Activated T-cell treated with anti-CD3 and anti-CD28 coated beads for 1 hour (primary cell): ENCODE data around the gene CCDC141.

Source experiments
- DNase-seq: peaks from one replicate; pipeline ENCODE4 v3.0.0-alpha.2; 2020; ENCODE audit warnings: low read depth

CCDC141 gene

DNA sequence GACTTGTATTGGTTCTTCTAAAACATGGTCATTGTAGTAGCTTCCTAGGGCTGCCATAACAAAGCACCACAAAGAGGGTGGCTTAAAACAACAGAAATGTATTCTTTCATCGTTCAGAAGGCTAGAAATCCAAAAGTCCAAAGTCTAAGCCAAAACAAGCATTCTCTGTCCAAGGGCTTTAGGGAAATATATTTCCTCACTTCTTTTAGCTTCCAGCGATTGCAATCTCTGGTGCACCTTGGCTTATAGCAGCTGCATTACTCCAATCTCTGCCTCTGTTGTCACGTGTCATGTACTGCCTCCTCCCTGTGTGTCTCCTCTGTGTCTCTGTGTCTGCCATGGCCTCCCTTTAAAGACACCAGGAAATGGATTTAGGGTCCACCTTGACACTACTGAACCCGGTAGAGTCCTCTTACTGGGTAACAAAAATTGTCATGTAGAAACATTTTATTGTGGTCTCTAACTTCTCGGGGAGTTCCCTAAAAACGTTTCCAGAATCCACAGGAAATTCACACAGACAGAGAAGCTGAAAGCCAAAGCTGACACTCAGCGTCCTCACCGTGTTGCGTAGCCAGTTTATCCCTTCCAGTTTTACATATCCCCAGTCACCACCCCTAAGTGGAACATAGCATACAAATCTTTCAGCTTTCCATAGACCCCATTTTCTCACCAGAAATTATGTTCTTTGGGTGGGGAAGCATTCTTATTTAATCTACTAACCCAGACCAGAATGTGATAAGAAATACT is 222.0 kb downstream of the CCDC141 start:
- no peak for DNase-seq

DNA sequence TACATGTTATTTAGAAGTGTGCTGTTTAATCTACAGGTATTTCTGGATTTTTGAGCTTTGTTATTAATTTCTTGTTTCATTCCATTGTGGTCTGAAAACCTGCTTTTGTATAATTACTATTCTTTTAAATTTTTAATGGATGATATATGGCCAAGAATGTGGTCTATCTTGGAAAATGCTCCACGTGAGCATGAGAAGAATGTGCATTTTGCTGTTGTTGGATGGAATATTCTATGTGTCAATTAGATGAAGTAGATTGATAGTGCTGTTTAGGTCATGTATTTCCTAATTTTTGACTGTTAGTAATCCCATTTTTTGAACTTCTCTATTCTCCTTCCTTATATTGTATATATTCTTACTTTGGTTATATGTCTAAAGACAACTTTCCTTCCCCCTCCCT is 222.8 kb downstream of the CCDC141 start:
- no peak for DNase-seq

DNA sequence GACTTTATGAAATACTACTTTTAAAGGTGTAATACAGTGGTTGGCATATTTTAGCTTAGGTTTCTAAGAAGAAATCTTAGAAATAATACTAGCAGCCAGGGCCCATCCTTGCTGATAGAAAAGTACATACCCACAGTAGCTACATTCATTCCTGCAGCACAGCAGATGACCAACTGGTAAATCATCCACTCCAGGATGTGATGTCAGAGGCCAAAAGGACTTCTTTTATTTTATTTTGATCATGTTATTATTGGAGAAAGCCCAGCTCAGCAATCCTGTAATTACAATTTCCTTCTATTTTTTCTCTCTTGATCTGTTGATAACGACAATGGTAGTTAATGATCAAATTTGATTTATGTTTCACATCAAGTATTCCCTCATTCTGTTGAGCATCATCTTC is 224.8 kb downstream of the CCDC141 start:
- no peak for DNase-seq

DNA sequence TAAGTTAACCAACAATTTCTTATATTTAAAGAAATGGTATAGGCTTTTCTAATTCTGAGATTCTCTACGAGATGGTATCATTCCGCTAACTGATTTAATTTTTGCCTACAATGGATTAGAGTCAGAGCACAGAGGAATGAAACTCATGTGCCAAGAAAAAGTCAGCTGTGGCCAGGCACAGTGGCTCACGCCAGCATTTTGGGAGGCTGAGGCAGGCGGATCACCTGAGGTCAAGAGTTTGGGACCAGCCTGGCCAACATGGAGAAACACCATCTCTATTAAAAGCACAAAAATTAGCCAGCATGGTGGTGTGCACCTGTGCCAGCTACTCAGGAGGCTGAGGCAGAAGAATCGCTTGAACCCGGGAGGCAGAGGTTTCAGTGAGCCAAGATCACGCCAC is 225.8 kb downstream of the CCDC141 start:
- DNase-seq = no peak

DNA sequence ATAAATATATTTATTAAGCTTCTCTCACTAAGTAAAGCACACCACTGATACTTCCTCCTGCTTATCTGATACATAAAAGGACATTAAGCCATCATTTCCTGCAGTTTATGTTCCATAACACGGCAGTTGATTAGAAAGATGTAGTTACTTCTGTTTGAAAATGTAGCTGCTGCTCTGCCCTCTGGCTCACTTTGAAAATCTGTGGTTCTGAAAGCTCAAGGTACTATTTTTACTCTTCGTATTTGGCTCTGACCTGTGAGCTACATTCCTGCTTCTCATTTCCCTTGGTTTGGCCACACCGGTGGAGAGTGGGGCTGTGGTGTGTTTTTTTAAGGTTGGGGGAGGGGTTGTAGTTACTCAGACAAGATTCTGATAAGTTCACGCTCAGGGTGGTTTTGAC is 229.9 kb downstream of the CCDC141 start:
- no peak for DNase-seq

DNA sequence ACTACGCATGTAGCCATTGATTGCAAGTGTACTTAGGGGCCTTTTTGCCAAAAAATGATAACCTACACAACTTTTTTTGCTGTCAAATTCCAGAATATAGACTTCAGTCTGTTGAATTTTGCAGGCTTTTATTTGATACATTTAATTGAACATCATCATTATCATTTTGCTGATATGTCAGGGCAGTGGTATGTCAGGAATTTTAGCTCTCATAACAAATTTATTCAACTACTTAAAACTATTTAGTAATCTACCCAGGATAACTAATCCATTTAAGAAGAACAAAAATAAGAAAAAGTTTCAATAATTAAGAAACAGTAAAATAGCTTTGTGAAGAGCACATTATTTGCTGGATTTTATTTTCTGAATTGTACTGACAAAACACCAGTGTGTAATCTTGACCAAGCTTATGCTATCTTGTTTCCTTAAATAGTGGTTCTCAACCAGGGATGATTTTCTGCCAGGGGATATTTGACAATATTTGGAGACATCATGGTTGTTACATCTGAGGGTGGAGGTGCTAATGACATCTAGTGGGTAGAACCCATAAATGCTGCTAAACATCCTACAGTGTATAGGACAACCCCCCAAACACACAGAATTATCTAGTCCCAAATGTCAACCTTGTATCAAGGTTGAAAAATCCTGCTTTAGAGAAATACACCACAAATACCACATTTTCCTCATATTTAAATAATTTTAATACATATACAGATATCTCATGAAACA is 230.6 kb downstream of the CCDC141 start:
- no peak for DNase-seq

DNA sequence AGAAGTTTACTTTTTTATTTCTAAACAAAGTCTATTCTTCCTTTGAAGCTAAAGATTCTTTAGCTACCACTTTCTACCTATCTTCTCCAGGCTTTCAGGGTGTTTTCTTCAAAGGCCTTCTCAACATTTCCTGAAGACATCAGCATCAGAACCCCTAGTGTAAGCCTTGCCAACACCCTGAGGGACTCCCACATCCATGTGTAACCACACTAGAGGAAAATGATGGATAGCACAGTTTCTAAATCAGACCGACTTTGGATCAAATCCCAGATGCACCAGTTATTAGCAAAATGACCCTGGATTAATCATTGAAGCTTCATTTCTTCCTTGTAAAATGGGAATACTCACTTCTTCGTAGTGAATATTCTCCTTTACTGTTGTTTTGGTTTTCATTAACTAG is 238.0 kb downstream of the CCDC141 start:
- DNase-seq = no peak

DNA sequence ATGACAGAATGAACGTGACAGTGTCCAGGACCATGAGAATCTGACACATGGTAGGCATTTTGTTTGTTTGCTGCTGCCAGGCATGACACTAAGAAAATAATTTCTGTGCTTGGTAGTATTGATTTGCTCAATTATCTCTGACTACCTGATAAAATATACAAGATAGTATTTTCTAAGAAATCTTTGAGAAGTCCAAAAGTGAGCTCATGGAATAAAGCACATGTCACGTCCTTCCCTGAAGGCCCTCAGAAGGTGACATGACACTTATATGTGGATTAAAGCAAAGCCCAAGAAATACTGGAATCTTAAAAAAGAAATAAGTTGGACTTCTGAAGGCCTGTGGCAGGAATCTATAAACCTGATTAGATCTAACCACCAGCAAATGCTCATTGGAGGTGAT is 238.9 kb downstream of the CCDC141 start:
- DNase-seq = no peak

DNA sequence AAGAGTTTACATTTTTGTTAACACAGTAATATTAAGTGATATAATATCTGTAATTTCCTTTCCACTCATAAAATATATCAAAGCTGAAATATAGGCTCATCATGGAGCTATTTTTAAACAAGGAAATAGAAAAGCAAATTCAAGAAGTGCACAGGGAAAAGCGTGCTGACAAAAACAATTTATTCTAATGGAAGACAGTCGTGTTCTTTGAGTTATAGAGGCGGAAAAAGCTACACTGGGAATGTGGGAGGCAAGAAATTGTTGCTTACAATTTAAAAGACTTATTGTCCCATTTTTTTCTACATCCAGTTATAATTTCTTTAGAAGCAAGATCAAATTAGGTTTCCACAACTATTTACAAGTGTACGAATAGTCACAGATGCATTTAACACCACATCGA is 239.5 kb downstream of the CCDC141 start:
- DNase-seq = no peak

DNA sequence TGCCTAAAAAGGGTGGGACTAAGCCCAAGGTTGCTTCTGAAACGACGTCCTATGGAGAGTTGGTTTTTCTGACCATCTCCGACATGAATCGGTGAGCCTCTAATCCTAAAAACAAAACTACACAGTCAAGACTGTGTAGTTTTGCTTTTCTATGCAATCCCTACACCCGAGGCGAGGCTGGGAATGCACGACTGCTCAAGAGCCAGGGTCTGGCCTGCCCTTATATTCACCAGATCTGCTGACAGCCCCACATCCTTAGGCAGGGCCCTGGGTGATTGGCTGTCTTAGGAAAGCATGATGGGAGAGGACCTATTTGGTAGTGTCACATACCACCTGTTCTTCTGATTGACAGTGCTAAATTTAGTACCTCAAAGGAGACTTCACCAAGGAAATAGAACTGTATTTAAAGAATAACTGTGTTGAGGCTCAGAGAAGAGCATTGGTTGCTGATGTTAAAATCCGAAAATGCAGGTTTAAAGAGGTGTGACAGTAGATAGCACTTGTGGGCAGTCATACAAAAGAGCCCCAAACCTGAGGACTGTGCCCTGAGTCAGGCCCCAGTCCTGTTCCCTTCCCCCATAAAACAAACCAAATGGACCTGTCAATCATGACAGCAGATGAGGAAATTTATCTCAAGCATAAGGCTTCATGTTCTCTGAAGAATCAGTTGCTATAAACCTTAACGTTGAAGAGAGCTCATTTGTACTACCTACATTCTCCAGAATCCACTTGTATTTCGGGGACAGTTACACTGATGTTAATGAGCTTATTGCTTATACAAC is 242.5 kb downstream of the CCDC141 start, which contains the start of gene TTN:
TTN (minus strand) TSS at position 197 of the 782 bp plus-strand sequence. CDS start 2,781 bp downstream, outside the sequence.
- DNase-seq = no peak

DNA sequence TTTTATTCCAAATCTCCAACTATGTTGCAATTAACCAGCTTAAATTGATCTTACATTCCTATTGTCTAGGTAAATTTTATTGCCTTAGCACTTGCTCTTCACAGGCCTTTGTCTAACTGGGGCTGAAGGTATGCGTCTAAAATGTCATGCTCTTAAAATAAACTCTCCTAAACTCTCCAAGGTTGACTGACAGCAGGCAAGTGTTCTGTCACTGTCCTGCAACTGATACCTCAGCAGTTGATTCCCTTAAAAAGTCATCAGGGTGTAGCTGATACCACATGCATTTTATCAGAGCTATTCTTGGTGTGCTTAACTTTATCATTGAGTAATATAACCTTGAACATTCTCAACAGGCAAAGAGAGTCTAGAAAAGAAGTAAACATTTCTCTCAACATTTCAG is 243.4 kb downstream of the CCDC141 start:
- no peak for DNase-seq

DNA sequence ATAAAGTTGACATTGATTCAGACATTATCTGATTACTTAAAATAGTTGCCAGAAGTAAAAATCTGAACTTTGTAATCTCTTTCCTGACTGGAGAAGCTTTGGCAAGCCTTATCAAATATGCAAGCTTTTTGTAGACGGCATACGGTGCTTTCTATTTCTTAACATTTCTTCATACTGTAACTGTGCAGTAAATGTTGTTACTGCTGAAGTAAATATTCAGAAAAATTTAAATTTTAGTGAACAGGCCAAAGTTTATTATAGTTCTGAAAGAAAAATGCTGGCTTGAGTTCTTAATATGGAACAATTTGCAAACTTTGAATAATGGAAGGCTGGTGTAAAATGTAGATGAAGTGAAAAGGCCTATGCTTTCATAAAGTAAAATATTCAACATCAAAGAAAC is 244.5 kb downstream of the CCDC141 start:
- DNase-seq = no peak

DNA sequence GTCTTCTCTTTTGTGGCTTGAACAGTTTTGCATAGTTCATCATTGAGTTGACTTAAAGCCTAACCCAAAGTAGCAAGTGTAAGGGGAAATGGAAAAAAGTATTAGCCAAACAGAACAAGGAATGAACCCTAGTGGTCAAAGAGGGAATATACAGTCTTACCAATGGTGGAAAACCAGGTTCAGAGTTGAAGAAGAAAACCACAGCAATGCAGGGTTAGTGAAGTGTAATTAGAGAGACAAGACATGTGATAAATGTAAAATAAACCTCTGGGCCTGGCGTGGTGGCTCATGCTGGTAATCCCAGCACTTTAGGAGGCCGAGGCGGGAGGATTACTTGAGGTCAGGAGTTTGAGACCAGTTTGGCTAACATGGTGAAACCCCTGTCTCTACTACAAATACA is 245.1 kb downstream of the CCDC141 start:
- no peak for DNase-seq

DNA sequence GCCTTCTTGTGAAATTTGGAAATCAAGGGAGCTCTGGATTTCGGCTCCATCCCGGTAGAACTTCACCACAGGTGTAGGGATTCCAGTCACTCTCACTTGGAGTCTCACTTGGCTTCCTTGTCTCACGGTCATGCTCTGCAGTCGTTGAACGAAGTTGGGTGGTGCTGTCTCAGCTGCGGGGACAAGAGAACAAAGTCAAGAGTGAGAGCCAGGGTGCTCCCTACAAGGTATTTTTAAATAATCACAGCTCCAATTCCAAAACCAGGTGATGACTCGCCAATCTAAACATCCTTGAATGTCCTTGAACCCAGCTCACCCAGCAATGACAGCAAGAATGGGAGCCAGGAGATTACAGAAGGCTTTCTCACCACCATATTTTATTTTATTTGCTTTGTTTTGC is 249.4 kb downstream of the CCDC141 start:
- no peak for DNase-seq

DNA sequence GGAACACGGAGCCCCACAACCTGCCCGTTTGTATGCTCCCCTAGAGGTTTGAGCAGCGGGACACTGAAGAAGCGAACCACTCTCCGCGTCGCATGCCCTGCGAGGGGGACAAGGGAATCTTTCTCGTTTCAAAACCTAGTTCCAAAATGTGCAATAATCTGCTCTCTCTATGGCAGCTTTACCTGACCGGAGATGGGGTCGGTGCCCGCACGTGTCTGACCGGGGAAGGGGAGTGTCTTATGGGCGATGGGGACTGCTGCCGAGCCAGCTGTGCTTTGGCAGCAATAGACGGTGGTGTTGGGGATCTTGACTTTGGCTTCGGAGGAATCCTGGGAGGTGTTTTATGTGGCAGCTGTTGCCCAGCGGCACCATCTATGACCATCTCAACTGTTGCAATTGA is 250.6 kb downstream of the CCDC141 start:
- DNase-seq = no peak

DNA sequence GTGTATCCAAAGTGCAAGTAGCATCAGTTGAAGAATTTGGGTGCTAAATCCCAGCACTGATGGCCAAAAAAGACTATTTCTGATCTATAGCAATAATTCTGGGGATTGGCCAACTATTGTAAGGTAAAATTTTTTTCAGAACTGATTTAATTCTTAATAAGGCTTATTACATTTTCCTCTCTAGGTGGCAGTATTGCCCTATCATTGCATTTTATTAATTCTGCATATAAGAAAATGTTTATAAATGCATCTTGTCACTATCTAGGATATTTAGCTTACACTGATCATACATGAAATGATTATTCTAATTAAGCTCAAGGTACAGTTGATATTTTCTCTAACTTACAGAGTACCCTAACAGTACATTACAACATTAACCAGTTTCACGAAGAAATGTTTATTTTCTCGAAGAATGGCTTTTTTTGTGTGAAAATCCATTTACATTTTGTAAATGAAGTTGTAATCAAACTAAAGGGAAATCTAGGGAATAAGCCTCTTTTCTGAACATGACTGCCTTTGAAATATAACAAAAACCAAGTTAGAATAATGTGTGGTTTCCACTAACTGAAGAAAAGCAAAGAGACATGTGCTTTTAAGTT is 253.8 kb downstream of the CCDC141 start:
- DNase-seq = no peak

DNA sequence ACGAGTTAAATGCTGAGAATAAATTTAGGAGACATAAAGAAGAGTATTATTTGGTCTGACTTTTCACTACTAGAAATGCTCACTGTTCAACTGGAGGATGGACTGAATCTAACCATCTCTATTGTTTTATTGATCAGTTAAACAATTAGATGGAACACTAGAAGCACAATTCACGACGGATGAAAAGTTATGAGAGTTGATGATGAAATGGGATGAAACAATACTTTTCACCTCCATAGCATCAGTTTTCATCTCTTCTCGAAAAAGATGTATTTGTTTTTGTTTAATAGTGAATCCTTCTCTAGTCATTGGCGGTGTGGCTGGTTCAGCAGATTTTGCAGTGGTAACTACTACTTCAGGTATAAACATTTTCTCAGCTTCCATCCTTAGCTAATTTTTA is 262.0 kb downstream of the CCDC141 start:
- DNase-seq = no peak

DNA sequence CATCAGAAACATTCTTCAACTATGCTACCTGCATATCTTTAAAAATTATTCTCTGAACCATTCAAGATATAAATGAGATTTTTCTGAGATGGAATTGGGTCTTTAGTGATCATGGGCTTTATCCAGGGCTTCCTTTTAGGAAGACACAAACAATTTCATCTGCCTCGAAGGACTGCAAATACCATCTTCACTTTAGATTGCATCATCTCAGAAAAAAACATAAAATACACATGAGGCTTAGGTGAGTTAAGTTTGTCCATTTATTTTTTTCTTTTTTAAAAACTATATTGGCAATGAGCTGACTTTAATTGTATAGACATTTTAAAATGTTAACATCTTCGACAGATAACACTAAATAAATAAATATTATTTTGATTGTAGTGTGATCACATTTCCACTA is 262.8 kb downstream of the CCDC141 start:
- DNase-seq = no peak

DNA sequence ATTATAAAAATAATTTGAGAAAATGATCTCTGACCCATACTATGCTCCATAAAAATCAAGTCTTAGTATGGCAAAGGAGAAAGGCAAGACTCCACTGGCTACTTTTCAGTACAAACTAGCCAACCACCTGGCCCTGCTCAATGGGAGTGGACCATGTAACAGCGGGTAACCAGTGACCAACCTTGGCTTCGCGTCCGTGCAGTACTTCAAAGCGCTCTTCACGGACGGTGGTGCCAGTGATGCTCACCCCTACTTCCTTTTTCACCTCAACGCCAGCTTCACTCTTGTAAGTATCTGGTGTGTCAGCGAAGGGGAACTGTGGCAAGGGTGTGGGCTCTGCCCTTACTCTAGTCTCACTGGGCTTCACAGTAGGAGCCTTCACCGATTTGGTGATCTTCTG is 266.0 kb downstream of the CCDC141 start:
- no peak for DNase-seq

DNA sequence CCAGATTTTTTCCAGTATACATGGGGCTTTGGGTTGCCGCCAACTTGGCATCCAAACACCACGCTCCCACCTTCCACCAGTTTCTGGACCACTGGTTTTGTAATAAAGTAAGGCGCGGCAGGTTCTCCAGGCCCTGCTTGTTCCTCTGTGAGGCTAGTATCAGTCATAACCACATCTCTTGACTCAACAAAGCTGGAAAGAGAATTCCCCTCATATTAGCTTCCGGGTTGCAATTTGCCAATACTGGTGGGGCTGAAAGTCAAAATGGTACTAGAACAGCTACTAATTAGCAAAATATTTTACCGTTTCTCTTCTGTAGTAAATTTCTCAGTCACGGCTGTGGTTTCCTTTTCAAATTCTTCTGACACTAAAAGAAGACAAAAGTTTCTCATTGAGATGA is 267.7 kb downstream of the CCDC141 start:
- no peak for DNase-seq
